WTC11 (cell line): ENCODE data around the gene PUS1. TPM values are rescaled to one million over a fixed set of nuclear protein-coding genes. Genes with fewer than 3 reads are reported as not detected.

Experiments
- ATAC-seq: fragments of 200-7000 bp; cut with Tn5 transposase; 2 replicates; pipeline ENCODE4 v1.10.0; 2021; ENCODE audit warnings: mild to moderate bottlenecking, moderate library complexity
- CTCF ChIA-PET: fragments of 300-600 bp; sonication (Branson Sonifier 250); formaldehyde crosslinking; loops from one replicate; lab custom pipeline; 2021; ENCODE audit warnings: antibody characterized with exemption; lab: Charles Lee
- POLR2A ChIA-PET: fragments of 350-600 bp; sonication (Branson Sonifier 250); formaldehyde crosslinking; loops from one replicate; lab custom pipeline; 2021; ENCODE audit warnings: antibody characterized with exemption; lab: Charles Lee
- DNase-seq: peaks from one replicate; pipeline ENCODE4 v3.0.0; 2021; ENCODE audit warnings: low spot score
- H3K27ac Mint-ChIP-seq: 2 replicates; pipeline ENCODE4 v1.8.0; 2021; ENCODE audit warnings: mixed read lengths
- H3K27me3 Mint-ChIP-seq: 2 replicates; pipeline ENCODE4 v1.8.0; 2021; ENCODE audit warnings: low read depth, mild to moderate bottlenecking, moderate library complexity, mixed read lengths
- H3K36me3 Mint-ChIP-seq: 2 replicates; pipeline ENCODE4 v1.8.0; 2021; ENCODE audit warnings: mixed read lengths
- H3K4me1 Mint-ChIP-seq: 2 replicates; pipeline ENCODE4 v1.8.0; 2022; ENCODE audit warnings: mixed read lengths
- H3K4me3 Mint-ChIP-seq: 2 replicates; pipeline ENCODE4 v1.8.0; 2021; ENCODE audit warnings: mild to moderate bottlenecking, moderate library complexity, mixed read lengths
- H3K9me3 Mint-ChIP-seq: 2 replicates; pipeline ENCODE4 v1.8.0; 2021; ENCODE audit warnings: mixed read lengths
- ESRRA ChIP-seq: sonication (generic); formaldehyde crosslinking; IDR thresholded peaks from 2 replicates; pipeline ENCODE4 v1.8.1; 2022; ENCODE audit warnings: mild to moderate bottlenecking, missing genetic modification reagents, borderline replicate concordance
- GTF2I ChIP-seq: fragments of 250-450 bp; sonication (Bioruptor Pico); conservative IDR thresholded peaks from 2 replicates; pipeline ENCODE4 v1.4.0; 2021; ENCODE audit warnings: mild to moderate bottlenecking
- KAT7 ChIP-seq: sonication (generic); formaldehyde crosslinking; IDR thresholded peaks from 2 replicates; pipeline ENCODE4 v1.8.1; 2023; ENCODE audit warnings: missing genetic modification reagents, mild to moderate bottlenecking, borderline replicate concordance
- MYBL2 ChIP-seq: sonication (generic); formaldehyde crosslinking; IDR thresholded peaks from 2 replicates; pipeline ENCODE4 v1.8.1; 2023; ENCODE audit warnings: mild to moderate bottlenecking, moderate library complexity, missing genetic modification reagents
- SMAD3 ChIP-seq: sonication (generic); formaldehyde crosslinking; IDR thresholded peaks from 2 replicates; pipeline ENCODE4 v1.8.0; 2022; ENCODE audit warnings: missing genetic modification reagents, mild to moderate bottlenecking, borderline replicate concordance
- SMAD4 ChIP-seq: sonication (generic); formaldehyde crosslinking; IDR thresholded peaks from 2 replicates; pipeline ENCODE4 v1.8.0; 2022; ENCODE audit warnings: mild to moderate bottlenecking, missing genetic modification reagents
- TCF7 ChIP-seq: sonication (generic); formaldehyde crosslinking; IDR thresholded peaks from 2 replicates; pipeline ENCODE4 v1.8.0; 2022; ENCODE audit warnings: mild to moderate bottlenecking, low read depth, missing genetic modification reagents, moderate library complexity
- ZNF219 ChIP-seq: sonication (generic); formaldehyde crosslinking; IDR thresholded peaks from 2 replicates; pipeline ENCODE4 v1.8.0; 2023; ENCODE audit warnings: missing genetic modification reagents, mild to moderate bottlenecking, borderline replicate concordance
- ZNF232 ChIP-seq: sonication (generic); formaldehyde crosslinking; IDR thresholded peaks from 2 replicates; pipeline ENCODE4 v1.8.0; 2022; ENCODE audit warnings: mild to moderate bottlenecking, missing genetic modification reagents
- total RNA-seq: library from RNA; stranded (reverse); gene quantifications from 3 replicates; pipeline ENCODE4 v1.2.3, GENCODE V29; 2021
- TF ChIP-seq, protein P1 (sequence below): sonication (generic); formaldehyde crosslinking; IDR thresholded peaks from 2 replicates; pipeline ENCODE4 v1.8.0; 2022; ENCODE audit warnings: missing genetic modification reagents
- TF ChIP-seq, protein P2 (sequence below): fragments of 250-450 bp; sonication (Bioruptor Pico); IDR thresholded peaks from 2 replicates; pipeline ENCODE4 v1.9.0; 2021; ENCODE audit warnings: mild to moderate bottlenecking
- TF ChIP-seq, protein P3 (sequence below): sonication (generic); formaldehyde crosslinking; IDR thresholded peaks from 2 replicates; pipeline ENCODE4 v1.8.1; 2022; ENCODE audit warnings: low read depth, mild to moderate bottlenecking, moderate library complexity, missing genetic modification reagents, borderline replicate concordance
- TF ChIP-seq, protein P4 (sequence below): sonication (generic); formaldehyde crosslinking; IDR thresholded peaks from 2 replicates; pipeline ENCODE4 v1.8.1; 2023; ENCODE audit warnings: mild to moderate bottlenecking, missing genetic modification reagents, moderate library complexity
- TF ChIP-seq, protein P5 (sequence below): fragments of 250-450 bp; sonication (Bioruptor Pico); conservative IDR thresholded peaks from 2 replicates; pipeline ENCODE4 v1.9.0; 2021; ENCODE audit warnings: mild to moderate bottlenecking
- TF ChIP-seq, protein P6 (sequence below): sonication (generic); formaldehyde crosslinking; IDR thresholded peaks from 2 replicates; pipeline ENCODE4 v1.8.0; 2023; ENCODE audit warnings: mild to moderate bottlenecking, missing genetic modification reagents
- TF ChIP-seq, protein P7 (sequence below): sonication (generic); formaldehyde crosslinking; IDR thresholded peaks from 2 replicates; pipeline ENCODE4 v1.8.1; 2023; ENCODE audit warnings: mild to moderate bottlenecking, missing genetic modification reagents, moderate library complexity

The PUS1 gene
- total RNA-seq, 1 experiment from 2014 or later, result 97.4 TPM

DNA sequence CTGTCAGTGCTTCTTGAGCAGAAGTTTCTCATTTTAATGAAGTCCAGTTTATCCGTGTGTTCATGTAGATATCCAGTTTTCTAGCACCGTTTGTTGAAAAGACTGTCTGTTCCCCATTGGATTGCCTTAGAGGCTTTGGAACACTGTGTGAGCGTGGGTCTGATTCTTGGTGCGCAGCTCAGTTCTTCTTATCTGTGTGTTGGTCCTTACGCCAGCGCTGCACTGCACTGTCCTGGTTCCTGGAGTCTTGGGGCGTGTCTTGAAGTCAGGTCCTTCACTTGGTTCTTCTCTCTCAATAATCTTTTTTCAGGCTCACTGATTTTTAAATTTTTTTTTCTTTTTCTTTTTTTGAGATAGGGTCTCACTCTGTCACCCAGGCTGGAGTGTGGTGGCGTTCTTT lies 46.2 kb downstream of the PUS1 start:
- Mint-ChIP-seq H3K9me3 (no peaks in the 10 kb centered on the region), H3K27ac (peak overlapping the region; percentile 68), H3K27me3 (no peaks in the 10 kb centered on the region), H3K4me1 (no peaks in the 10 kb centered on the region), H3K36me3 (peaks cover 8% of the 10 kb centered on the region), H3K4me3 (no peak overlapping the region)
- TF ChIP-seq ZNF232 (CRISPR knock-in tag) (no peak), SMAD3 (CRISPR knock-in tag) (no peak)
- DNase-seq, result no peak
- ATAC-seq, result no peak
- ChIA-PET POLR2A (no interaction called here), CTCF (interaction anchor here (0.6 kb wide), 1 partner anchor 136 kb away, joined by 3 read pairs; no protein-coding TSS in a partner anchor)

DNA sequence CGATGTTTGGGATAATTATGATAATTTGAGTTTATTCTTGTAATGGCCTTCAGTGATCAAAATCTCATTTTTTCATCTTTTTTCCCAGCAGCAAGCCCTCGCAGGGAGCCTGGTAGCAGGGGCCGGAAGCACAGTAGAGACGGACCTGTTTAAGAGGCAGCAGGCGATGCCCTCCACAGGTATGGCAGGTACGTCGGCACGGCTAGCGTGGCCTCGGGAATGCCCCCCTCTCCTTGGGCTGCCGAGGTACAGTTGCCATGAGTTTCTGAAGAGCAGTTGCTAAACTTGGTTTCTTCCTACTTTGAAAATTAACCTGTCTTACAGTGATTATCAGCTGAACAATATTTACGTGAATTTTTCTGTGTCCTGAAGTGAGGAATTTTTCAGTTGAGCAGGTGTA lies 50.5 kb downstream of the PUS1 start:
- POLR2A ChIA-PET, result no interaction called here
- no peak for ATAC-seq
- H3K4me1 Mint-ChIP-seq, result no peaks in the 10 kb centered on the region
- H3K27me3 Mint-ChIP-seq, result no peaks in the 10 kb centered on the region
- CTCF ChIA-PET, result interaction anchor here (1.1 kb wide), 1 partner anchor 128 kb away, joined by 3 read pairs; no protein-coding TSS in a partner anchor
- TF ChIP-seq ESRRA (CRISPR knock-in tag), result no peak
- TF ChIP-seq, protein P1, sequence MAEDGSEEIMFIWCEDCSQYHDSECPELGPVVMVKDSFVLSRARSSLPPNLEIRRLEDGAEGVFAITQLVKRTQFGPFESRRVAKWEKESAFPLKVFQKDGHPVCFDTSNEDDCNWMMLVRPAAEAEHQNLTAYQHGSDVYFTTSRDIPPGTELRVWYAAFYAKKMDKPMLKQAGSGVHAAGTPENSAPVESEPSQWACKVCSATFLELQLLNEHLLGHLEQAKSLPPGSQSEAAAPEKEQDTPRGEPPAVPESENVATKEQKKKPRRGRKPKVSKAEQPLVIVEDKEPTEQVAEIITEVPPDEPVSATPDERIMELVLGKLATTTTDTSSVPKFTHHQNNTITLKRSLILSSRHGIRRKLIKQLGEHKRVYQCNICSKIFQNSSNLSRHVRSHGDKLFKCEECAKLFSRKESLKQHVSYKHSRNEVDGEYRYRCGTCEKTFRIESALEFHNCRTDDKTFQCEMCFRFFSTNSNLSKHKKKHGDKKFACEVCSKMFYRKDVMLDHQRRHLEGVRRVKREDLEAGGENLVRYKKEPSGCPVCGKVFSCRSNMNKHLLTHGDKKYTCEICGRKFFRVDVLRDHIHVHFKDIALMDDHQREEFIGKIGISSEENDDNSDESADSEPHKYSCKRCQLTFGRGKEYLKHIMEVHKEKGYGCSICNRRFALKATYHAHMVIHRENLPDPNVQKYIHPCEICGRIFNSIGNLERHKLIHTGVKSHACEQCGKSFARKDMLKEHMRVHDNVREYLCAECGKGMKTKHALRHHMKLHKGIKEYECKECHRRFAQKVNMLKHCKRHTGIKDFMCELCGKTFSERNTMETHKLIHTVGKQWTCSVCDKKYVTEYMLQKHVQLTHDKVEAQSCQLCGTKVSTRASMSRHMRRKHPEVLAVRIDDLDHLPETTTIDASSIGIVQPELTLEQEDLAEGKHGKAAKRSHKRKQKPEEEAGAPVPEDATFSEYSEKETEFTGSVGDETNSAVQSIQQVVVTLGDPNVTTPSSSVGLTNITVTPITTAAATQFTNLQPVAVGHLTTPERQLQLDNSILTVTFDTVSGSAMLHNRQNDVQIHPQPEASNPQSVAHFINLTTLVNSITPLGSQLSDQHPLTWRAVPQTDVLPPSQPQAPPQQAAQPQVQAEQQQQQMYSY (CRISPR knock-in tag), result no peak
- H3K4me3 Mint-ChIP-seq, result no peak overlapping the region
- no peak overlapping the region for H3K27ac Mint-ChIP-seq
- no peak for DNase-seq
- peaks cover 31% of the 10 kb centered on the region for H3K36me3 Mint-ChIP-seq
- H3K9me3 Mint-ChIP-seq, result no peaks in the 10 kb centered on the region

DNA sequence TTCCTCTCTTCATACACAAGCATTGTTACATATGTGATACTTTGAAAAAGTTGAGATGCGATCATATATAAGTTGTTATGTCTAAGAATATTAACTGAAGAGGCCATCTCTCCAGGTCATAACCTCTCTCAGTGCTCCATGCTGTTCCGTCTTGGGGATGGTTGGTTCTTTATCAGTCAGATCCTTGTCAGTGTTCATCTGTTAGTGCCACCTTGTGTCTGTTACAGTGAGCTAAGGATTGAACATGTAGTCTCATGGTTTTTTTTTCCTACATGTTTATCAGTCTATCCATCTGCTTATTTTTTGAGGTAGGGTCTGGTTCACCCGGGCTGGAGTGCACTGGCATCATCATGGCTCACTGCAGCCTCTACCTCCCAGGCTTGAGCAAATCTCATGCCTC lies 51.2 kb downstream of the PUS1 start:
- CTCF ChIA-PET, result interaction anchor here (1.1 kb wide), 1 partner anchor 129 kb away, joined by 3 read pairs; no protein-coding TSS in a partner anchor
- no peak for DNase-seq
- TF ChIP-seq, protein P2, sequence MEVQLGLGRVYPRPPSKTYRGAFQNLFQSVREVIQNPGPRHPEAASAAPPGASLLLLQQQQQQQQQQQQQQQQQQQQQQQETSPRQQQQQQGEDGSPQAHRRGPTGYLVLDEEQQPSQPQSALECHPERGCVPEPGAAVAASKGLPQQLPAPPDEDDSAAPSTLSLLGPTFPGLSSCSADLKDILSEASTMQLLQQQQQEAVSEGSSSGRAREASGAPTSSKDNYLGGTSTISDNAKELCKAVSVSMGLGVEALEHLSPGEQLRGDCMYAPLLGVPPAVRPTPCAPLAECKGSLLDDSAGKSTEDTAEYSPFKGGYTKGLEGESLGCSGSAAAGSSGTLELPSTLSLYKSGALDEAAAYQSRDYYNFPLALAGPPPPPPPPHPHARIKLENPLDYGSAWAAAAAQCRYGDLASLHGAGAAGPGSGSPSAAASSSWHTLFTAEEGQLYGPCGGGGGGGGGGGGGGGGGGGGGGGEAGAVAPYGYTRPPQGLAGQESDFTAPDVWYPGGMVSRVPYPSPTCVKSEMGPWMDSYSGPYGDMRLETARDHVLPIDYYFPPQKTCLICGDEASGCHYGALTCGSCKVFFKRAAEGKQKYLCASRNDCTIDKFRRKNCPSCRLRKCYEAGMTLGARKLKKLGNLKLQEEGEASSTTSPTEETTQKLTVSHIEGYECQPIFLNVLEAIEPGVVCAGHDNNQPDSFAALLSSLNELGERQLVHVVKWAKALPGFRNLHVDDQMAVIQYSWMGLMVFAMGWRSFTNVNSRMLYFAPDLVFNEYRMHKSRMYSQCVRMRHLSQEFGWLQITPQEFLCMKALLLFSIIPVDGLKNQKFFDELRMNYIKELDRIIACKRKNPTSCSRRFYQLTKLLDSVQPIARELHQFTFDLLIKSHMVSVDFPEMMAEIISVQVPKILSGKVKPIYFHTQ, result no peak
- TF ChIP-seq, protein P3, sequence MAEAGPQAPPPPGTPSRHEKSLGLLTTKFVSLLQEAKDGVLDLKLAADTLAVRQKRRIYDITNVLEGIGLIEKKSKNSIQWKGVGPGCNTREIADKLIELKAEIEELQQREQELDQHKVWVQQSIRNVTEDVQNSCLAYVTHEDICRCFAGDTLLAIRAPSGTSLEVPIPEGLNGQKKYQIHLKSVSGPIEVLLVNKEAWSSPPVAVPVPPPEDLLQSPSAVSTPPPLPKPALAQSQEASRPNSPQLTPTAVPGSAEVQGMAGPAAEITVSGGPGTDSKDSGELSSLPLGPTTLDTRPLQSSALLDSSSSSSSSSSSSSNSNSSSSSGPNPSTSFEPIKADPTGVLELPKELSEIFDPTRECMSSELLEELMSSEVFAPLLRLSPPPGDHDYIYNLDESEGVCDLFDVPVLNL, result no peak
- TF ChIP-seq, protein P4, sequence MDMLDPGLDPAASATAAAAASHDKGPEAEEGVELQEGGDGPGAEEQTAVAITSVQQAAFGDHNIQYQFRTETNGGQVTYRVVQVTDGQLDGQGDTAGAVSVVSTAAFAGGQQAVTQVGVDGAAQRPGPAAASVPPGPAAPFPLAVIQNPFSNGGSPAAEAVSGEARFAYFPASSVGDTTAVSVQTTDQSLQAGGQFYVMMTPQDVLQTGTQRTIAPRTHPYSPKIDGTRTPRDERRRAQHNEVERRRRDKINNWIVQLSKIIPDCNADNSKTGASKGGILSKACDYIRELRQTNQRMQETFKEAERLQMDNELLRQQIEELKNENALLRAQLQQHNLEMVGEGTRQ (CRISPR knock-in tag), result no peak
- TF ChIP-seq KAT7 (no peak), ZNF219 (CRISPR knock-in tag) (no peak), SMAD4 (CRISPR knock-in tag) (no peak), MYBL2 (CRISPR knock-in tag) (no peak), TCF7 (CRISPR knock-in tag) (no peak), GTF2I (CRISPR knock-in tag) (no peak)
- TF ChIP-seq, protein P5, sequence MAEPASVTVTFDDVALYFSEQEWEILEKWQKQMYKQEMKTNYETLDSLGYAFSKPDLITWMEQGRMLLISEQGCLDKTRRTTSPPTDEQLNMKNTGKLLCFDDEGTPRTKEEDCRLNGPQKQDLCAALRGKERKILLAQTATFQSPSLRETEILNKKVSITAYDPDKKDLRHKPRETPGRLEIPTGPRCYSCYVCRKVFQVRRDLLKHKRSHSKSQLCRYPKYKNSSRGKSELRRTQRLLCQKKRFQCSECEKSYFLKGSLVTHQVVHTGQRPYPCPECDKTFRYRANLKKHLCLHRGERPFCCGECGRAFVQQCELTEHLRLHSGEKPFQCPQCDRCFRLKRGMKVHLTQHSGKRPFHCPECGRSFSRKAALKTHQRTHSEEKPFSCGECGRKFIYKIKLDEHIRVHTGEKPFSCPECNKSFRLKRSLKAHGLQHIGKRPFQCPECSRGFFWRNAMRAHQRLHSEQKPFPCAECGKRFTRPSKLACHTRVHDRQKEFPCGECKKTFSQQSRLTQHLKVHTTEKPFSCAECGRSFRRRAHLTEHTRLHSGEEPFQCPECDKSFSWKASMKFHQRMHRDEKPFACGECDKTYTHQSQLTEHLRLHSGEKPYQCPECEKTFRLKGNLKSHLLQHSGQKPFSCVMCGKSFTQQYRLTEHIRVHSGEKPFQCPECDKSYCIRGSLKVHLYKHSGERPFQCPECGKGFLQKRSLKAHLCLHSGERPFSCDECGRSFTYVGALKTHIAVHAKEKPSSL (CRISPR knock-in tag), result no peak
- TF ChIP-seq, protein P6, sequence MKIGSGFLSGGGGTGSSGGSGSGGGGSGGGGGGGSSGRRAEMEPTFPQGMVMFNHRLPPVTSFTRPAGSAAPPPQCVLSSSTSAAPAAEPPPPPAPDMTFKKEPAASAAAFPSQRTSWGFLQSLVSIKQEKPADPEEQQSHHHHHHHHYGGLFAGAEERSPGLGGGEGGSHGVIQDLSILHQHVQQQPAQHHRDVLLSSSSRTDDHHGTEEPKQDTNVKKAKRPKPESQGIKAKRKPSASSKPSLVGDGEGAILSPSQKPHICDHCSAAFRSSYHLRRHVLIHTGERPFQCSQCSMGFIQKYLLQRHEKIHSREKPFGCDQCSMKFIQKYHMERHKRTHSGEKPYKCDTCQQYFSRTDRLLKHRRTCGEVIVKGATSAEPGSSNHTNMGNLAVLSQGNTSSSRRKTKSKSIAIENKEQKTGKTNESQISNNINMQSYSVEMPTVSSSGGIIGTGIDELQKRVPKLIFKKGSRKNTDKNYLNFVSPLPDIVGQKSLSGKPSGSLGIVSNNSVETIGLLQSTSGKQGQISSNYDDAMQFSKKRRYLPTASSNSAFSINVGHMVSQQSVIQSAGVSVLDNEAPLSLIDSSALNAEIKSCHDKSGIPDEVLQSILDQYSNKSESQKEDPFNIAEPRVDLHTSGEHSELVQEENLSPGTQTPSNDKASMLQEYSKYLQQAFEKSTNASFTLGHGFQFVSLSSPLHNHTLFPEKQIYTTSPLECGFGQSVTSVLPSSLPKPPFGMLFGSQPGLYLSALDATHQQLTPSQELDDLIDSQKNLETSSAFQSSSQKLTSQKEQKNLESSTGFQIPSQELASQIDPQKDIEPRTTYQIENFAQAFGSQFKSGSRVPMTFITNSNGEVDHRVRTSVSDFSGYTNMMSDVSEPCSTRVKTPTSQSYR, result no peak
- TF ChIP-seq, protein P7, sequence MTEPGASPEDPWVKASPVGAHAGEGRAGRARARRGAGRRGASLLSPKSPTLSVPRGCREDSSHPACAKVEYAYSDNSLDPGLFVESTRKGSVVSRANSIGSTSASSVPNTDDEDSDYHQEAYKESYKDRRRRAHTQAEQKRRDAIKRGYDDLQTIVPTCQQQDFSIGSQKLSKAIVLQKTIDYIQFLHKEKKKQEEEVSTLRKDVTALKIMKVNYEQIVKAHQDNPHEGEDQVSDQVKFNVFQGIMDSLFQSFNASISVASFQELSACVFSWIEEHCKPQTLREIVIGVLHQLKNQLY, result no peak

More for the DNA sequence above, 51.2 kb downstream of the PUS1 start:
- Mint-ChIP-seq H3K9me3 (no peaks in the 10 kb centered on the region), H3K4me3 (no peak overlapping the region), H3K36me3 (peaks cover 31% of the 10 kb centered on the region), H3K27me3 (no peaks in the 10 kb centered on the region), H3K27ac (no peak overlapping the region), H3K4me1 (no peaks in the 10 kb centered on the region)
- POLR2A ChIA-PET, result no interaction called here
- ATAC-seq, result no peak
